Thoracic aorta (tissue), 2 donors: ENCODE measurements around the gene SNRNP70. TPM values are rescaled to one million over a fixed set of nuclear protein-coding genes. Genes with fewer than 3 reads are reported as not detected.
A peak's percentile ranks its signal among the peaks of the same experiment; 100 is the strongest.
"Not testable (repeated sequence)": the region's sequence is repeated elsewhere in the genome, so short reads cannot be mapped to it uniquely, and the experiment has no call there.

Experiments
- ATAC-seq: fragments of 150-250 bp; one replicate; pipeline ENCODE4 v1.8.0; 2017; ENCODE audit warnings: low read depth; ENCODE audit not compliant: insufficient number of reproducible peaks, low FRiP score
- DNase-seq: peaks from one replicate; pipeline ENCODE4 v3.0.0-alpha.2; 2020; ENCODE audit warnings: low spot score
- H3K27ac ChIP-seq, 2 donors: fragments of 200-600 bp; sonication (generic); 1 replicate in 1 of 2; 2 replicates in 1 of 2; pipeline ENCODE4 v1.5.1; 2016; ENCODE audit warnings: mild to moderate bottlenecking in 2 of 2, moderate library complexity in 2 of 2
- H3K27me3 ChIP-seq: fragments of 200-600 bp; sonication (generic); replicated peaks from 2 replicates; pipeline ENCODE4 v1.6.0; 2016; ENCODE audit warnings: mild to moderate bottlenecking; ENCODE audit not compliant: insufficient read depth
- H3K36me3 ChIP-seq: fragments of 200-600 bp; sonication (generic); one replicate; pipeline ENCODE4 v1.5.1; 2016
- H3K4me1 ChIP-seq, 2 donors: fragments of 200-600 bp; sonication (generic); 1 replicate in 1 of 2; 2 replicates in 1 of 2; pipeline versions ENCODE4 v1.5.1 to v1.6.0; 2016; ENCODE audit warnings: low read depth in 2 of 2, mild to moderate bottlenecking in 1 of 2; ENCODE audit not compliant: control insufficient read depth in 1 of 2
- H3K4me3 ChIP-seq: fragments of 200-600 bp; sonication (generic); 2 replicates; pipeline ENCODE4 v1.5.1; 2016; ENCODE audit warnings: mild to moderate bottlenecking
- H3K9me3 ChIP-seq: fragments of 200-600 bp; sonication (generic); 2 replicates; pipeline ENCODE4 v1.5.1; 2016
- total RNA-seq, 2 donors: library from RNA; depleted of rRNA; stranded (reverse); fragments of >200 nt; gene quantifications; one replicate each; pipeline versions ENCODE4 v1.1.0 to v1.2.3, GENCODE V29; 2016
- TF ChIP-seq, protein P1 (sequence below): fragments of 200-600 bp; sonication (generic); IDR thresholded peaks from one replicate; pipeline ENCODE4 v1.5.1; 2019; ENCODE audit warnings: antibody characterized with exemption

Gene SNRNP70
- total RNA-seq, 2 donors from 2014 or later = 339 to 438 TPM

DNA sequence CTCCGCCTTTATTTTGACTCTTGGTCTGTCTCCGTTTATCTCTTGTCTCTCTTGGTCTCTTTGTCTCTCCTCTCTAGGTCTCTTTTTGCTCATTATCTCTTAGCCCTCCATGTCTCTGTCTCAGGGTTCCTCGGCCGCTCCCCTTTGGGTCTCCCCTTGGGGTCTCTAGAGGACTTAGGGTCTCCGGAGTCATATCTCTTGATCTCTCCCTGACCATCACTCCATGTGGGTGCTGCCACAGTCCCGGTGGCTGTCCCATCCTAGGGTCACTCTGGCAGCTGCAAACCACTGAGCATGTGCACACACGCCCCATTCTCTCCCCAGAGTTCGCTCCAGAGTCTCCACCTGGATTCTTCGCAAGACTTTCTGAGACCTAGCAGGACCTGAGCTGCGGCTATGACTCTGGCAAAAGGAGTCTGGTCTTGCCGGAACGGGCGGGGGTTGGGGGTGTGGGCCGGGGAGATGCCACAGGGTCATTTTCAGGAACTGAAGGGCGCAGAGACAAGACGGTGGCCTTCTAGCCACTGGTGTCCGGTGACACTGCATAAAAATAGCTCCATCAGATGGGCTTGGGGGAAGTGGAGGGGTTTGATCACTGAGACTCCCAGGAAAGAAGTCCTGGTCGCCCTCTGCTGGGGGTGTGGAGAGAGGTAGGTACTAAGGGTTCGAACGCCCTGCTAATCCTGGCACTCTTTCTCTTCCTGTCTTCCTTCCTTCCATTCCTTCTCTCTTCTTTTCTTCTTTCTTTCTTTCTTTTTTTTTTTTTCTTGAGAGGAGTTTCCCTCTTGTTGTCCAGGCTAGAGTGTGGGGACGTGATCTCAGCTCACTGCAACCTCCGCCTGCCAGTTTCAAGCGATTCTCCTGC, 11.5 kb upstream of the SNRNP70 start:
- Histone ChIP-seq H3K4me1 (peaks cover 0 to 4% of the 10 kb centered on the region in 2 donors), H3K36me3 (no peaks in the 10 kb centered on the region), H3K27ac (no peak overlapping the region), H3K27me3 (peaks cover 6% of the 10 kb centered on the region), H3K4me3 (no peak overlapping the region), H3K9me3 (no peaks in the 10 kb centered on the region)
- no peak for ATAC-seq
- TF ChIP-seq, protein P1, sequence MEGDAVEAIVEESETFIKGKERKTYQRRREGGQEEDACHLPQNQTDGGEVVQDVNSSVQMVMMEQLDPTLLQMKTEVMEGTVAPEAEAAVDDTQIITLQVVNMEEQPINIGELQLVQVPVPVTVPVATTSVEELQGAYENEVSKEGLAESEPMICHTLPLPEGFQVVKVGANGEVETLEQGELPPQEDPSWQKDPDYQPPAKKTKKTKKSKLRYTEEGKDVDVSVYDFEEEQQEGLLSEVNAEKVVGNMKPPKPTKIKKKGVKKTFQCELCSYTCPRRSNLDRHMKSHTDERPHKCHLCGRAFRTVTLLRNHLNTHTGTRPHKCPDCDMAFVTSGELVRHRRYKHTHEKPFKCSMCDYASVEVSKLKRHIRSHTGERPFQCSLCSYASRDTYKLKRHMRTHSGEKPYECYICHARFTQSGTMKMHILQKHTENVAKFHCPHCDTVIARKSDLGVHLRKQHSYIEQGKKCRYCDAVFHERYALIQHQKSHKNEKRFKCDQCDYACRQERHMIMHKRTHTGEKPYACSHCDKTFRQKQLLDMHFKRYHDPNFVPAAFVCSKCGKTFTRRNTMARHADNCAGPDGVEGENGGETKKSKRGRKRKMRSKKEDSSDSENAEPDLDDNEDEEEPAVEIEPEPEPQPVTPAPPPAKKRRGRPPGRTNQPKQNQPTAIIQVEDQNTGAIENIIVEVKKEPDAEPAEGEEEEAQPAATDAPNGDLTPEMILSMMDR = no peak
- no peak for DNase-seq

DNA sequence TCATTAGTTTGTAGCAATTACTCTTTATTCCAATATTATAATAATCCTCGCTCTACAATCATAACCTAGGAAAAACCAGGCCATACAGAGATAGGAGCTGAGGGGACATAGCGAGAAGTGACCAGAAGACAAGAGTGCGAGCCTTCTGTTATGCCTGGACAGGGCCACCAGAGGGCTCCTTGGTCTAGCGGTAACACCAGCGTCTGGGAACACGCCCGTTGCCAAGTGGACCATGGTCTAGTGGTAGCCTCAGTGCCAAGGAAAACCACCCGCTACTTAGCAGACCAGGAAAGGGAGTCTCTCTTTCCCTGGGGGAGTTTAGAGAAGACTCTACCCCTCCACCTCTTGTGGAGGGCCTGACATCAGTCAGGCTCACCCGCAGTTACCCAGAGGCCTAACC, 10.4 kb upstream of the SNRNP70 start:
- H3K4me1 ChIP-seq, DNase-seq, H3K27ac ChIP-seq, H3K4me3 ChIP-seq, H3K27me3 ChIP-seq, ATAC-seq, H3K9me3 ChIP-seq, H3K36me3 ChIP-seq: not testable (repeated sequence)
- TF ChIP-seq, protein P1 = peak; percentile 78

DNA sequence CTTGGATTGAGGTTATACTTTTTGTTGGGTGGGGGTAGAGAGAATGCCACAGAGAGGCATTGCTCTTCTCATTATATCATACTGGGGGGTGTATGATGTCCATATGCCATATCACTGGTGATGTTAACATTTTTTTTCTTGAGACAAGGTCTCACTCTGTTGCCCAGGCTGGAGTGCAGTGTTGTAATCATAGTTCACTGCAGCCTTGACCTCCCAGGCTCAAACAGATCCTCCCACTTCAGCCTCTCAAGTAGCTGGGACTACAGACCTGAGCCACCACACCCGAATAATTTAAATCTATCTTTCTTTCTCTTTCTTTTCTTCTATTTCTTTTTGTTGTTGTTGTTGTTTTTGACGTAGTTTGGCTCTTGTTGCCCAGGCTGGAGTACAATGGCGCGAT, 4.9 kb upstream of the SNRNP70 start:
- H3K4me1 ChIP-seq = peaks cover 0 to 5% of the 10 kb centered on the region in 2 donors
- no peak overlapping the region for H3K27ac ChIP-seq
- ATAC-seq = no peak

DNA sequence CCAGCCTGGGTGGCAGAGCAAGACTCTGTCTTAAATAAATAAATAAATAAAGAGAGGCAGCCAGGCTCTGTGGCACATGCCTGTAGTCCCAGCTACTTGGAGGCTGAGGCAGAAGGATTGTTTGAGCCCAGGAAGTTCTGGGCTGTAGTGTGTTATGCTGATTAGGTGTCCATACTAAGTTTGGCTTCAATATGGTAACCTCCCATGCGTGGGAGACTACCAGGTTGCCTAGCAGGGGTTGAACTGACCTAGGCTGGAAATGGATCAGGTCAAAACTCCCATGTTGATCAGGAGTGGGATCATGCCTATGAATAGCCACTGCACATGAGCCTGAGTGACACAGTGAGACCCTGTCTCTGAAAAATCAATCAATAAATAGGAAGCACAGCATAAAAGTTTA, 4.0 kb upstream of the SNRNP70 start:
- Histone ChIP-seq H3K27me3 (no peaks in the 10 kb centered on the region), H3K27ac (no peak overlapping the region), H3K4me3 (no peak overlapping the region), H3K4me1 (peaks cover 3 to 9% of the 10 kb centered on the region in 2 donors), H3K36me3 (no peaks in the 10 kb centered on the region), H3K9me3 (no peaks in the 10 kb centered on the region)
- no peak for ATAC-seq
- TF ChIP-seq, protein P1 = no peak
- no peak for DNase-seq

More for the DNA sequence above, 4.9 kb upstream of the SNRNP70 start:
- no peaks in the 10 kb centered on the region for H3K27me3 ChIP-seq
- DNase-seq = no peak
- no peaks in the 10 kb centered on the region for H3K36me3 ChIP-seq
- H3K4me3 ChIP-seq = no peak overlapping the region
- TF ChIP-seq, protein P1 = no peak
- no peaks in the 10 kb centered on the region for H3K9me3 ChIP-seq

DNA sequence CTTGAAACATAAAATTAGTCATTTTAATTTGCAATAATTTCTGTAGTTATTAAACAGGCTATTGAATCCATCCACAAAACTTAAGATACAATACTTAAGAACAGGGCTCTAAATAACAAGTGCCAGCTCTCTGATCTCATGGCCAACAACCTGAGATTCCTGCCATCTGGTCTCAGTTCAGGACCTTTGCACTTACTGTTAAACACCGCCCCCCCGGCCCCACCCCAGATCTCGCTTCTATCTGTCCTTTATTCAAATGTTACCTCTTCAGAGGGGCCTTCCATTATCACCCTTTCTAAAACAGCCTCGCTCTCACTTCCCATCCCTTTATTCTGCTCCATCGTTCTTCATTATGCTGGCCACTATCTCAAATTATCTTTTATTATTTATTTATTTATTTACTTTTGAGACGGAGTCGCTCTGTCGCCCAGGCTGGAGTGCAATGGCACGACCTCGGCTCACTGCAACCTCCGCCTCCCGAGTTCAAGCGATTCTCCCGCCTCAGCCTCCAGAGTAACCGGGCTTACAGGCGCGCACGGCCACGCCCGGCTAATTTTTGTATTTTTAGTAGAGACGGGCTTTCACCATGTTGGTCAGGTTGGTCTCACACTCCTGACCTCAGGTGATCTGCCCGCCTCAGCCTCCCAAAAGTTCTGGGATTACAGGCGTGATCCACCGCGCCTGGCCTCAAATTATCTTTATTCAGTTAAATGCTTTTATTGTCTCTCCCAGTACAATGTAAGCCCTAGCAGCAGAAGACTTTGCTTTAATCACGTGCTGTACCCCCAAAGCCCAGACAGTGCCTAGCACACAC, 838 bp upstream of the SNRNP70 start:
- TF ChIP-seq, protein P1 = no peak
- ATAC-seq (no peak), DNase-seq (no peak)
- peaks cover 18 to 25% of the 10 kb centered on the region in 2 donors for H3K4me1 ChIP-seq
- peak overlapping the region; percentile 69 to 72 for H3K27ac ChIP-seq
- peaks cover 11% of the 10 kb centered on the region for H3K36me3 ChIP-seq
- H3K4me3 ChIP-seq = peak overlapping the region; percentile 88
- no peaks in the 10 kb centered on the region for H3K9me3 ChIP-seq
- H3K27me3 ChIP-seq = no peaks in the 10 kb centered on the region
